ENCODE results near the gene ARL17B.
"Not testable (repeated sequence)": the region's sequence is repeated elsewhere in the genome, so short reads cannot be mapped to it uniquely, and the experiment has no call there.

ARL17B gene

GRCh38 chr17:46291618-46292017 is 69.9 kb downstream of the ARL17B start:
- not testable (repeated sequence) for DNase-seq (ENCODE audit: insufficient read length, low spot score); FAIRE-seq

- FAIRE-seq = peak; percentile 87
- not testable (repeated sequence) for DNase-seq (ENCODE audit: insufficient read length, low spot score)
Measured at GRCh38 chr17:46290906-46291546, 70.5 kb downstream of the ARL17B start.

DNA sequence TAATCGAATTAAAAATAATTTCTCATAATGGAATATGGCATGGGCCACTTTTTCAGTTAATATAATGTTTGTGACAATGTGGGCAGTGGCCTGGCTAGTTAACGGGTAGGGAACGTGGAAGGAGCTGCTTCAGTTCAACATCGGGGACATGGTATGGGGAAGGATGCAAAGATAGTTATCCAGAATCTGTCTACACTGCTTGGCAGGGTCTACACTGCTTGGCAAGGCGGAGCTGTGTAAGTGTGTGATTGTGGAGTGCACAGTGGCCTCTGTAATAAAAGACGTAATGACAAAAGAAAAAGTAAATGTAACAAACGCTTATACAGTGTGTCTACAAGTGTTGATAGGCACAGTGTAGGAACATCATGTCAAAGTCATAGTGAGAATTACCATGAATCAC is 74.0 kb downstream of the ARL17B start:
- FAIRE-seq; DNase-seq (ENCODE audit: insufficient read length, low spot score): not testable (repeated sequence)

DNA sequence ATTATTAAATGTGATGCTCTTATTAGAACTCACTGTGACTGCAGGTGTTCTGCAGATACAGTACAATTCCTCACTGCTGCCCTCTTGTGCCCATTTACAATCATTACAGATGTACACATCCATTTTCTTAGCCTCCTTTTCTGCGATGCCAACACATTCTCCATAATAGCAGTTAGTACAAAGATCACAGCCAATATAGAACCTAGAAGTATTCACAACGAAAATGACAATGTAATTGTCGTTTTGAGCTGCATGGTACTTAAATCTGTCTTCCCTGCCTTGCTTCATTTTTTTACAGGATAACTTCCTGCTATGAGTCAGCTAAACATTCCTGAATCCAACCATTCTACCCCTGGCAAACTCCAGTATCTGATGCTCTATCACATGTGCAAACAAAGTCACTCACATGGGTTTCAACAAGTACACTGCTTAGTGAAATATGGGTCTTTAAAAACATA is 74.8 kb downstream of the ARL17B start:
- DNase-seq (ENCODE audit: insufficient read length, low spot score) = not testable (repeated sequence)
- FAIRE-seq = peak; percentile 14

GRCh38 chr17:46285500-46285899 is 76.1 kb downstream of the ARL17B start:
- not testable (repeated sequence) for FAIRE-seq; DNase-seq (ENCODE audit: insufficient read length, low spot score)

- not testable (repeated sequence) for FAIRE-seq; DNase-seq (ENCODE audit: insufficient read length, low spot score)
Measured at GRCh38 chr17:46284467-46284866, 77.1 kb downstream of the ARL17B start.

GRCh38 chr17:46282635-46283034 is 78.9 kb downstream of the ARL17B start:
- DNase-seq (ENCODE audit: insufficient read length, low spot score); FAIRE-seq: not testable (repeated sequence)

GRCh38 chr17:46281336-46281735 is 80.2 kb downstream of the ARL17B start:
- not testable (repeated sequence) for DNase-seq (ENCODE audit: insufficient read length, low spot score); FAIRE-seq

GRCh38 chr17:46276728-46277479 is 84.7 kb downstream of the ARL17B start:
- DNase-seq (ENCODE audit: insufficient read length, low spot score); FAIRE-seq: not testable (repeated sequence)

DNA sequence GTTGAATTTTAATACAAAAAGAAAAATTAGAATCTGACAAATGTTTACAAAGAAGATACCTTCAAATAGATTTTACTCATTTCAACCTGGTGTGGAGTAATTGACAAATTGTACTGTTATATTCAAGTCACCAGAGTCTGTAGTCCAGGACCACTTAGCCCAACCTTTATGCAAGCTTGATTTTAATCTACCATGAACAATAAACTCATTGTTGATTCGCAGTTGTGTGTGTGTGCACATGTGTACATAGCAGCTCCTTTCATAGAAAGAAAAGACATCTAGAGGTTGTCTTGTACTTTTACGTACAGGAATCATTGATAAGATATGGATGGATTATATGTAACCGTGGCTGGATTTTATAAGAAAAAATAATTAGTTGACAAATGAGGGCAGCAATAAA is 87.3 kb downstream of the ARL17B start:
- FAIRE-seq = no peak
- no peak for DNase-seq (ENCODE audit: insufficient read length, low spot score)

DNA sequence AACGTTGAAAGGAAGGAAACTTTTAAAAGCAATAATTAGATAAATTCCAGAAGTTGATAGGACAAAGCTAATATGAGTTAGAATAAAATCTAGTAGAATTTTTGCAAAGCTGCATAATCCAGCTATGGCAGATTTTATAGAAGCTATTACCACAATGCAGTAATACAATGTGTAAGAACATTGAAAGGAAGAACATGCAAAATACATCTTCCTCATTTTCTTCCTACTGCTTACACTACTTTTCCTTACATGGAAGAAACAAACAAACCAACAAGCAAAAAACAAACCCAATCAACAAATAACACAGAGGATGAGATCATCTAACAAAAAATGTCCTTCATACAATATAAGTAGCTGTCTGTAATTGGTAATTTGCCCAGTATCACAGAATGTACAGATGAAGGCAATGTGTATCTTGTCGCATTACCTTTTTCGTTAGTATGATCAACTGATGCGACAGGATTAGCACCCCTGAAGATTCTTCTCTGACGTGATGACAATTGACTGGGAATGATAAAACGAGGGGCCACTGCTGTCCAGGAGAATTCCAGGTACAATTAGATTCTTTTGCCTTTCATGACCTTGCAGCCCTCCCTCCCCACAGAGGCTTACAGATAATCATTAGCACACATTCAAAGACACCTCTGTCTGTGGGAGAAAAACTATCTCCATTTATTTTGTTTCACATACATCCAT is 87.9 kb downstream of the ARL17B start:
- FAIRE-seq = no peak

DNA sequence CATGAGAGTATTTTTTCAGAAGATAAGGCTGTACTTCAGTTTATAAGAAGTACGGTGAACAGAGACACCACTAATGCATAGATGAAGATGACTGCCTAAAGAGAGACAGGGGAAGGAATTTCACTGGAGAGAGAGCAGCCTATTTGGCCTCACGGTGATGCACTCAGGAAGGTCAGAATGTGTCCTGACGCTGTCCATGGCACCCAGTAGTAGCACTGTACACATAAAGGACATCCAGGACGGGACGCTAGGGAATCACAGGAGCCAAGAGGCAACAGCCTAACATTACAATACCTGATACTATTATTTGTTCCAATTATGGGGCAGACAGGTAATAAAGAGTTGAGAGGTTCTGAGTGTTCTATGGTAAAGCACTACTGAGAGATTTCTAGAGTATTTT is 91.5 kb downstream of the ARL17B start:
- FAIRE-seq (no peak), DNase-seq (ENCODE audit: insufficient read length, low spot score) (no peak)

More for the DNA sequence above, 87.9 kb downstream of the ARL17B start:
- no peak for DNase-seq (ENCODE audit: insufficient read length, low spot score)

GRCh38 chr17:46266656-46267544 is 94.7 kb downstream of the ARL17B start:
- peak; percentile 89 for DNase-seq (ENCODE audit: insufficient read length, low spot score)
- FAIRE-seq = no peak

GRCh38 chr17:46266063-46266655 is 95.4 kb downstream of the ARL17B start:
- not testable (repeated sequence) for DNase-seq (ENCODE audit: insufficient read length, low spot score); FAIRE-seq

GRCh38 chr17:46264456-46265198 is 96.9 kb downstream of the ARL17B start:
- FAIRE-seq (no peak), DNase-seq (ENCODE audit: insufficient read length, low spot score) (no peak)

- FAIRE-seq (no peak), DNase-seq (ENCODE audit: insufficient read length, low spot score) (no peak)
Measured at GRCh38 chr17:46262271-46262670, 99.3 kb downstream of the ARL17B start.

GRCh38 chr17:46259845-46260661 is 101.5 kb downstream of the ARL17B start:
- FAIRE-seq; DNase-seq (ENCODE audit: insufficient read length, low spot score): not testable (repeated sequence)

- DNase-seq (ENCODE audit: insufficient read length, low spot score); FAIRE-seq: not testable (repeated sequence)
Measured at GRCh38 chr17:46256369-46256768, 105.2 kb downstream of the ARL17B start.
